HFFc6 (cell line): ENCODE measurements around the gene CATSPERZ. TPM values are rescaled to one million over a fixed set of nuclear protein-coding genes. Genes with fewer than 3 reads are reported as not detected.
"Not testable (repeated sequence)": the region's sequence is repeated elsewhere in the genome, so short reads cannot be mapped to it uniquely, and the experiment has no call there.

Experiments
- DNase-seq: peaks from one replicate; pipeline ENCODE4 v3.0.0-alpha.2; 2018
- H3K27ac Mint-ChIP-seq: 2 replicates; pipeline ENCODE4 v1.8.0; 2020; ENCODE audit warnings: mild to moderate bottlenecking, mixed read lengths
- H3K27me3 Mint-ChIP-seq: 2 replicates; pipeline ENCODE4 v1.8.0; 2021; ENCODE audit warnings: mild to moderate bottlenecking, moderate library complexity, mixed read lengths; ENCODE audit not compliant: insufficient read depth
- H3K36me3 Mint-ChIP-seq: 2 replicates; pipeline ENCODE4 v1.8.0; 2021; ENCODE audit warnings: low read depth, mixed read lengths
- H3K4me1 Mint-ChIP-seq: 2 replicates; pipeline ENCODE4 v1.8.0; 2020; ENCODE audit warnings: low read depth, mixed read lengths
- H3K4me3 Mint-ChIP-seq: 2 replicates; pipeline ENCODE4 v1.8.0; 2020; ENCODE audit warnings: mild to moderate bottlenecking, moderate library complexity, mixed read lengths
- H3K9me3 Mint-ChIP-seq: 2 replicates; pipeline ENCODE4 v1.8.0; 2020; ENCODE audit warnings: mild to moderate bottlenecking, mixed read lengths
- CTCF ChIP-seq: fragments of 200-600 bp; sonication (generic); IDR thresholded peaks from 2 replicates; pipeline ENCODE4 v1.5.0; 2021; ENCODE audit warnings: antibody characterized with exemption, mild to moderate bottlenecking
- total RNA-seq, 6 experiments: library from RNA; stranded (reverse); fragmentation: NEBNext Ultra II Directional; extraction: Animal tissue kit (Norgen Biotek cat#: 25700); gene quantifications; 2 replicates in 1 of 6; 3 replicates in 5 of 6; pipeline ENCODE4 v1.2.3, GENCODE V29; 2021

CATSPERZ gene
- total RNA-seq, 6 experiments from 2014 or later = 0.31 TPM; not detected in 5

GRCh38 chr11:64305075-64305690 is 5.0 kb downstream of the CATSPERZ start, which contains the start of gene ESRRA:
TSS of gene ESRRA (plus strand) at chr11:64305524. CDS start at chr11:64307180, 1,656 bp downstream.
- peak within 1 kb of the TSS; percentile 94 for H3K27ac Mint-ChIP-seq
- peak within 1 kb of the TSS; percentile 96 for H3K4me3 Mint-ChIP-seq
- H3K4me1 Mint-ChIP-seq = peaks cover 26% of the 10 kb centered on the region
- H3K9me3 Mint-ChIP-seq = no peaks in the 10 kb centered on the region
- TF ChIP-seq CTCF = no peak
- H3K36me3 Mint-ChIP-seq = no peaks in the 10 kb centered on the region
- H3K27me3 Mint-ChIP-seq = peaks cover 12% of the 10 kb centered on the region
- DNase-seq = peak; percentile 94

GRCh38 chr11:64305691-64306562 is 5.8 kb downstream of the CATSPERZ start:
- H3K27me3 Mint-ChIP-seq = peaks cover 5% of the 10 kb centered on the region
- H3K4me1 Mint-ChIP-seq = peaks cover 19% of the 10 kb centered on the region
- TF ChIP-seq CTCF = peak; percentile 63
- DNase-seq = no peak
- H3K36me3 Mint-ChIP-seq = no peaks in the 10 kb centered on the region
- H3K9me3 Mint-ChIP-seq = no peaks in the 10 kb centered on the region
- H3K27ac Mint-ChIP-seq = peak overlapping the region; percentile 61
- H3K4me3 Mint-ChIP-seq = peak overlapping the region; percentile 89

- Mint-ChIP-seq H3K27me3 (peaks cover 4% of the 10 kb centered on the region; the same call in 1 of the 2 replicates), H3K36me3 (no peaks in the 10 kb centered on the region), H3K4me1 (peaks cover 18% of the 10 kb centered on the region), H3K9me3 (no peaks in the 10 kb centered on the region), H3K27ac (peak overlapping the region; percentile 61), H3K4me3 (peak overlapping the region; percentile 89)
- no peak for DNase-seq
- no peak for TF ChIP-seq CTCF
Measured at GRCh38 chr11:64306563-64306875, 6.4 kb downstream of the CATSPERZ start.

- H3K9me3 Mint-ChIP-seq = no peaks in the 10 kb centered on the region
- DNase-seq = no peak
- peaks cover 4% of the 10 kb centered on the region; the same call in 1 of the 2 replicates for H3K27me3 Mint-ChIP-seq
- H3K4me1 Mint-ChIP-seq = peaks cover 18% of the 10 kb centered on the region
- no peak for TF ChIP-seq CTCF
- H3K36me3 Mint-ChIP-seq = no peaks in the 10 kb centered on the region
- peak overlapping the region; percentile 61; the same call in 1 of the 2 replicates for H3K27ac Mint-ChIP-seq
- peak overlapping the region; percentile 89 for H3K4me3 Mint-ChIP-seq
Measured at GRCh38 chr11:64306876-64307622, 6.9 kb downstream of the CATSPERZ start.

- H3K9me3 Mint-ChIP-seq, H3K4me3 Mint-ChIP-seq, H3K36me3 Mint-ChIP-seq, H3K27ac Mint-ChIP-seq, H3K27me3 Mint-ChIP-seq, DNase-seq: not testable (repeated sequence)
- peaks cover 18% of the 10 kb centered on the region for H3K4me1 Mint-ChIP-seq
Measured at GRCh38 chr11:64307795-64308194, 7.6 kb downstream of the CATSPERZ start.
